ENCODE measurements around the gene TM4SF20. TPM values are rescaled to one million over a fixed set of nuclear protein-coding genes. Genes with fewer than 3 reads are reported as not detected.

TM4SF20 gene
- total RNA-seq, 1 experiment from 2014 or later, result not detected

- TF ChIP-seq AR (CRISPR knock-in tag; IDR thresholded peaks at IDR 0.05), result no peak
- no peak for TF ChIP-seq ZNF263 (CRISPR knock-in tag; IDR thresholded peaks at IDR 0.05; ENCODE audit: low read depth)
- no peak for TF ChIP-seq ZSCAN18 (CRISPR knock-in tag; IDR thresholded peaks at IDR 0.05)
- peak; percentile 88 for TF ChIP-seq SP1 (CRISPR knock-in tag; conservative IDR thresholded peaks at IDR 0.05)
- TF ChIP-seq MAX (CRISPR knock-in tag; IDR thresholded peaks at IDR 0.05), result peak; percentile 88
- TF ChIP-seq JUN (CRISPR knock-in tag; IDR thresholded peaks at IDR 0.05), result no peak
- TF ChIP-seq USF1 (CRISPR knock-in tag; IDR thresholded peaks at IDR 0.05), result peak; percentile 98
- peak; percentile 90 for TF ChIP-seq FOXP1 (CRISPR knock-in tag; IDR thresholded peaks at IDR 0.05; ENCODE audit: borderline replicate concordance)
- TF ChIP-seq ATF6 (CRISPR knock-in tag; IDR thresholded peaks at IDR 0.05), result no peak
- no peak for TF ChIP-seq ZNF512 (CRISPR knock-in tag; IDR thresholded peaks at IDR 0.05; ENCODE audit: borderline replicate concordance)
- TF ChIP-seq SMAD4 (CRISPR knock-in tag; IDR thresholded peaks at IDR 0.05), result no peak
- TF ChIP-seq NFATC4 (CRISPR knock-in tag; IDR thresholded peaks at IDR 0.05), result no peak
- TF ChIP-seq ATF1 (CRISPR knock-in tag; IDR thresholded peaks at IDR 0.05), result no peak
- peak; percentile 68; the same call in 1 of the 2 replicates for TF ChIP-seq PRDM15 (CRISPR knock-in tag; IDR thresholded peaks at IDR 0.05)
- peak; percentile 71 for TF ChIP-seq CREB1 (CRISPR knock-in tag; IDR thresholded peaks at IDR 0.05)
- TF ChIP-seq GABPB1 (CRISPR knock-in tag; IDR thresholded peaks at IDR 0.05), result peak; percentile 90
- 0 out of 2 replicates have a peak, but pooled peaks have one; percentile 7 for TF ChIP-seq NFYB (CRISPR knock-in tag; conservative IDR thresholded peaks at IDR 0.05; ENCODE audit: low read depth)
Measured at GRCh38 chr2:227324995-227325838, 53.9 kb downstream of the TM4SF20 start, which contains the start of gene MFF (continued).

Measured in WTC11 (cell line).